ENCODE results near the gene NT5DC1.

DNA sequence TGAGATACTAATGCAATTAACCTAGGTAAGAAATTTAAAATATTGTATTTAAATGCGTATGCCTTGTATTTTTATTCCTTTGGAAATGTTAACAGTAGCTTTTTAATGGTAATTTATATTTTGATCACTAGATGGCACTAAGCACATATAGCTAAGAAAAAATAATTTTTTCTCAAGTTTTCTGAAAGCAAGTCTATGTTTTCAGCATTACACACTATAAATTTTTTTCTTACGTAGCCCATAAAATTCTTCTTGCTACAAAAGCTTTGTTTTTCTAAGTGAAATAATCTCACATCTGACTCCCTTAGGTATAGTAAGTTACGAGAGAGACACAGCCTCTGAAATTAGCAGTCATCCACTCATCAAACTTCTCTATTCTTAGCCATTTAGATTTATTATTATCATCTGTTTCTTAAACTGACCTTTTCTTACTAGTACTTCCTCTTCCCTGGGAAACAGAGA lies 117.5 kb downstream of the NT5DC1 start:
- no peak for TF ChIP-seq GABPA (IDR thresholded peaks at IDR 0.05; ENCODE audit: low read depth)
- TF ChIP-seq, protein P1, sequence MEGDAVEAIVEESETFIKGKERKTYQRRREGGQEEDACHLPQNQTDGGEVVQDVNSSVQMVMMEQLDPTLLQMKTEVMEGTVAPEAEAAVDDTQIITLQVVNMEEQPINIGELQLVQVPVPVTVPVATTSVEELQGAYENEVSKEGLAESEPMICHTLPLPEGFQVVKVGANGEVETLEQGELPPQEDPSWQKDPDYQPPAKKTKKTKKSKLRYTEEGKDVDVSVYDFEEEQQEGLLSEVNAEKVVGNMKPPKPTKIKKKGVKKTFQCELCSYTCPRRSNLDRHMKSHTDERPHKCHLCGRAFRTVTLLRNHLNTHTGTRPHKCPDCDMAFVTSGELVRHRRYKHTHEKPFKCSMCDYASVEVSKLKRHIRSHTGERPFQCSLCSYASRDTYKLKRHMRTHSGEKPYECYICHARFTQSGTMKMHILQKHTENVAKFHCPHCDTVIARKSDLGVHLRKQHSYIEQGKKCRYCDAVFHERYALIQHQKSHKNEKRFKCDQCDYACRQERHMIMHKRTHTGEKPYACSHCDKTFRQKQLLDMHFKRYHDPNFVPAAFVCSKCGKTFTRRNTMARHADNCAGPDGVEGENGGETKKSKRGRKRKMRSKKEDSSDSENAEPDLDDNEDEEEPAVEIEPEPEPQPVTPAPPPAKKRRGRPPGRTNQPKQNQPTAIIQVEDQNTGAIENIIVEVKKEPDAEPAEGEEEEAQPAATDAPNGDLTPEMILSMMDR (IDR thresholded peaks at IDR 0.05; ENCODE audit: insufficient read depth, low read length) = peak; percentile 16
- no peak for TF ChIP-seq POLR2AphosphoS5 (IDR thresholded peaks at IDR 0.05; ENCODE audit: low read depth)

Data from HL-60 (cell line).